IMR-90 (cell line): Measurements from ENCODE around the gene SARS1. TPM values are rescaled to one million over a fixed set of nuclear protein-coding genes. Genes with fewer than 3 reads are reported as not detected.

ENCODE experiments used
- ATAC-seq: fragments of 200-7000 bp; cut with Tn5 transposase; 2 replicates; pipeline ENCODE4 v1.9.1; 2020; ENCODE audit warnings: low read depth, mild to moderate bottlenecking, moderate library complexity
- BruUV-seq: library from RNA; stranded (reverse); fragments of 400-500 nt; replicated peaks from 2 replicates; lab custom pipeline; 2021; lab: Mats Ljungman, UMichigan
- CTCF ChIA-PET: fragments of 300-600 bp; formaldehyde crosslinking; extraction: SDS; loops from one replicate; lab custom pipeline; 2021; ENCODE audit warnings: antibody characterized with exemption; lab: Yijun Ruan, JAX
- POLR2A ChIA-PET: fragments of 300-600 bp; sonication (Branson Sonifier 250); formaldehyde crosslinking; loops from one replicate; lab custom pipeline; 2022; ENCODE audit warnings: antibody characterized with exemption; ENCODE audit not compliant: unreplicated experiment; lab: Charles Lee
- DNase-seq: peaks from one replicate; pipeline ENCODE4 v3.0.0; 2013
- H2AFZ ChIP-seq: replicated peaks from 2 replicates; pipeline ENCODE3; 2013; ENCODE audit warnings: low read length, mild to moderate bottlenecking; ENCODE audit not compliant: poor library complexity
- H2AK5ac ChIP-seq: 2 replicates; pipeline ENCODE4 v1.6.1; 2013; ENCODE audit warnings: low read depth, low read length, inconsistent platforms
- H2AK9ac ChIP-seq: replicated peaks from 2 replicates; pipeline ENCODE3; 2013; ENCODE audit warnings: mild to moderate bottlenecking, low read depth, low read length, moderate library complexity; ENCODE audit not compliant: poor library complexity
- H2BK120ac ChIP-seq: 2 replicates; pipeline ENCODE4 v1.6.1; 2013; ENCODE audit warnings: low read depth, low read length, inconsistent platforms
- H2BK15ac ChIP-seq: 3 replicates; pipeline ENCODE4 v1.6.1; 2013; ENCODE audit warnings: low read depth, low read length, inconsistent platforms
- H2BK20ac ChIP-seq: 2 replicates; pipeline ENCODE4 v1.6.1; 2013; ENCODE audit warnings: low read depth, mild to moderate bottlenecking, inconsistent platforms, low read length, moderate library complexity
- H2BK5ac ChIP-seq: 2 replicates; pipeline ENCODE4 v1.6.1; 2013; ENCODE audit warnings: mild to moderate bottlenecking, low read depth, low read length, inconsistent platforms; ENCODE audit not compliant: poor library complexity, severe bottlenecking
- H3K14ac ChIP-seq: replicated peaks from 2 replicates; pipeline ENCODE4 v1.6.1; 2013; ENCODE audit warnings: low read depth, low read length, inconsistent platforms
- H3K18ac ChIP-seq: 2 replicates; pipeline ENCODE4 v1.6.1; 2013; ENCODE audit warnings: low read depth, low read length, control low read depth
- H3K23ac ChIP-seq: 2 replicates; pipeline ENCODE4 v1.6.1; 2013; ENCODE audit warnings: low read depth, low read length, inconsistent platforms
- H3K27ac ChIP-seq: 2 replicates; pipeline ENCODE4 v1.5.1; 2013; ENCODE audit warnings: mild to moderate bottlenecking, control low read depth, low read length; ENCODE audit not compliant: insufficient read depth
- H3K27me3 ChIP-seq: 2 replicates; pipeline ENCODE4 v1.6.1; 2013; ENCODE audit warnings: low read length; ENCODE audit not compliant: control insufficient read depth, insufficient read depth
- H3K36me3 ChIP-seq: 2 replicates; pipeline ENCODE4 v1.6.1; 2013; ENCODE audit warnings: low read length, mixed read lengths; ENCODE audit not compliant: control insufficient read depth, insufficient read depth
- H3K4ac ChIP-seq: 2 replicates; pipeline ENCODE4 v1.6.1; 2013; ENCODE audit warnings: low read depth, low read length, inconsistent platforms
- H3K4me1 ChIP-seq: 2 replicates; pipeline ENCODE4 v1.6.1; 2013; ENCODE audit warnings: low read length, mixed read lengths; ENCODE audit not compliant: control insufficient read depth, insufficient read depth
- H3K4me2 ChIP-seq: 2 replicates; pipeline ENCODE4 v1.6.1; 2013; ENCODE audit warnings: low read depth, mild to moderate bottlenecking, control low read depth, low read length, moderate library complexity
- H3K4me3 ChIP-seq: 2 replicates; pipeline ENCODE4 v1.5.1; 2013; ENCODE audit warnings: low read depth, mild to moderate bottlenecking, control low read depth, low read length, moderate library complexity; ENCODE audit not compliant: insufficient read depth
- H3K56ac ChIP-seq: 2 replicates; pipeline ENCODE4 v1.6.1; 2013; ENCODE audit warnings: low read length, inconsistent platforms; ENCODE audit not compliant: insufficient read depth; ENCODE audit errors: extremely low read depth
- H3K79me1 ChIP-seq, 2 experiments: 2 replicates each; pipeline ENCODE4 v1.6.1; 2013; ENCODE audit warnings: low read length in 2 of 2, inconsistent platforms in 1 of 2, low read depth in 1 of 2
- H3K9ac ChIP-seq: 2 replicates; pipeline ENCODE4 v1.6.1; 2013; ENCODE audit warnings: low read depth, low read length, control low read depth
- H3K9me1 ChIP-seq: 2 replicates; pipeline ENCODE4 v1.6.1; 2013; ENCODE audit warnings: low read length, inconsistent platforms; ENCODE audit not compliant: insufficient read depth
- H3K9me3 ChIP-seq: 2 replicates; pipeline ENCODE4 v1.6.1; 2013; ENCODE audit warnings: low read length; ENCODE audit not compliant: control insufficient read depth, insufficient read depth
- H4K20me1 ChIP-seq: 2 replicates; pipeline ENCODE4 v1.6.1; 2013; ENCODE audit warnings: low read length, inconsistent platforms; ENCODE audit not compliant: insufficient read depth
- H4K5ac ChIP-seq: 2 replicates; pipeline ENCODE4 v1.6.1; 2013; ENCODE audit warnings: mild to moderate bottlenecking, low read depth, low read length, control low read depth
- H4K8ac ChIP-seq, 2 experiments: 2 replicates each; pipeline ENCODE4 v1.6.1; 2013; ENCODE audit warnings: low read depth in 2 of 2, low read length in 2 of 2, control low read depth in 1 of 2, inconsistent platforms in 1 of 2
- H4K91ac ChIP-seq: 2 replicates; pipeline ENCODE4 v1.6.1; 2013; ENCODE audit warnings: low read depth, low read length, inconsistent platforms; ENCODE audit not compliant: insufficient read depth
- BHLHE40 ChIP-seq: fragments of 150-350 bp; IDR thresholded peaks from 2 replicates; pipeline ENCODE4 v1.6.1; 2016; ENCODE audit warnings: mild to moderate bottlenecking, low read depth, low read length
- MXI1 ChIP-seq: IDR thresholded peaks from 2 replicates; pipeline ENCODE4 v1.6.1; 2012; ENCODE audit warnings: low read depth, mild to moderate bottlenecking, low read length, moderate library complexity, borderline replicate concordance
- RAD21 ChIP-seq: IDR thresholded peaks from 2 replicates; pipeline ENCODE4 v1.6.1; 2012; ENCODE audit warnings: low read length, improper control_type of control experiment
- RCOR1 ChIP-seq: IDR thresholded peaks from 2 replicates; pipeline ENCODE4 v1.6.1; 2012; ENCODE audit warnings: mild to moderate bottlenecking, low read length, improper control_type of control experiment; ENCODE audit not compliant: insufficient replicate concordance
- RFX5 ChIP-seq: IDR thresholded peaks from 2 replicates; pipeline ENCODE4 v1.8.0; 2012; ENCODE audit warnings: low read depth, mild to moderate bottlenecking, low read length, moderate library complexity
- WGBS, 2 experiments: methylation state at CpG; one replicate each; pipeline versions ENCODE4 v1.1.5 to v1.1.7; 2013; ENCODE audit warnings: missing lambda C conversion rate in 2 of 2; ENCODE audit not compliant: insufficient read length in 1 of 2; ENCODE audit errors: extremely low coverage in 2 of 2; 5-methylcytosine and 5-hydroxymethylcytosine counted together
- dilution Hi-C: fragments of 300-500 bp; cut with HindIII; formaldehyde crosslinking; loops from one replicate; pipeline ENCODE4 v1.14.3; 2018; ENCODE audit warnings: low sequenced_read_pairs; ENCODE audit not compliant: unreplicated experiment
- in situ Hi-C: fragments of 300-500 bp; cut with MboI; formaldehyde crosslinking; loops from 3 replicates; pipeline ENCODE4 v1.14.3; 2019; ENCODE audit warnings: low sequenced_read_pairs, inconsistent platforms, mixed read lengths
- intact Hi-C: fragments of 100-400 bp; cut with micrococcal nuclease; formaldehyde crosslinking; loops from 2 replicates; pipeline ENCODE4 v1.10.0; 2022
- polyA plus RNA-seq, 3 experiments: library from polyadenylated mRNA; depleted of rRNA; stranded (reverse); fragments of >200 nt; gene quantifications; 2 replicates each; pipeline ENCODE4 v1.2.3, GENCODE V29; 2012; ENCODE audit warnings: low replicate concordance in 1 of 3
- total RNA-seq: library from RNA; depleted of rRNA; stranded (reverse); fragments of >200 nt; gene quantifications from 2 replicates; pipeline ENCODE4 v1.2.3, GENCODE V29; 2012

Gene SARS1
- total and polyA plus RNA-seq, 2 of the 4 experiments (the other 2 are of a cell fraction): 231 to 348 TPM

DNA sequence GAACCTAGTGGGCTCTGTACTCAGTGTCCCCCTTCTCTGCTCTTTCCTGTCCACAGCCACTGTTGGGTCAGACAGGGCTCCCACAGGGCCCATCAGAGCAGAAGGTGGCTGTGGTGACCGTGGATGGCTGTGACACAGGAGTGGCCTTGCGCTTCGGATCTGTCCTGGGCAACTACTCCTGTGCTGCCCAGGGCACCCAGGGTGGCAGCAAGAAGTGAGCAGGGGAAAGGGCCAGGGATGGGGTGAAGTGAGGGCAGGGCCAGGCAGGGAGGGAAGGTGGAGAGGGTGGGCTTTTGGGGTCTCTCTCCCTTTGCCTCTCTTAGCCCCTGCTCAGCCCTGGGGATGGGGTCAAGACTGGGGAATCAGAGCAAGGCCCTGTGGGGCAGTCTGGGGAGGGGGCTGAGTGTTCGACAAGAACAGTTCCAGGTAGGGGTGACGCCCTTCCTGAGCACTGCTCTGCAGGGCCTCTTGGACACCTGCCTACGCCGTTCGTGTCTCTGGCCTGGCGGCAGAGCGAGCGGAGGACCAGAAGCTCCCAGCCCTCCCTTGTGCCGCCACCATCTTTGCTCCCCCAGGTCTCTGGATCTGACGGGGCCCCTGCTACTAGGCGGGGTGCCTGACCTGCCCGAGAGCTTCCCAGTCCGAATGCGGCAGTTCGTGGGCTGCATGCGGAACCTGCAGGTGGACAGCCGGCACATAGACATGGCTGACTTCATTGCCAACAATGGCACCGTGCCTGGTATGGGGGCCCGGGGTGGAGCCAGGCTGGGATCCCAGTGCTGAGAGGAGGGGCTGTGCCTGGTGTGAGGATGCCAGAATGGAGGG, 48.7 kb downstream of the SARS1 start:
- BruUV-seq: no TSS peak
- ATAC-seq (no peak), DNase-seq (no peak)
- H2AK5ac ChIP-seq: peak overlapping the region; percentile 33; the same call in 1 of the 2 replicates
- H4K8ac ChIP-seq: no peak overlapping the region
- H3K27ac ChIP-seq: no peak overlapping the region
- H2BK5ac ChIP-seq: no peak overlapping the region
- H3K9me1 ChIP-seq: no peaks in the 10 kb centered on the region; the same call in 1 of the 2 replicates
- H3K23ac ChIP-seq: no peak overlapping the region
- ChIA-PET POLR2A (no interaction called here), CTCF (interaction anchor here (1.6 kb wide), 1 partner anchor 137 kb away, joined by 4 read pairs; no protein-coding TSS in a partner anchor)
- dilution Hi-C loops (no loop called here), intact Hi-C loops (loop anchor here (1.0 to 5.0 kb wide), 4 partner anchors 61 to 270 kb away; a partner anchor contains a TSS), in situ Hi-C loops (loop anchor here (10.0 kb wide), 1 partner anchor 272 kb away; the partner anchor contains the start of gene GPR61)
- no peak overlapping the region for H3K4ac ChIP-seq
- H3K14ac ChIP-seq: no peak overlapping the region
- H3K4me2 ChIP-seq: no peak overlapping the region
- no peak overlapping the region for H3K56ac ChIP-seq
- no peak overlapping the region for H4K91ac ChIP-seq
- H4K20me1 ChIP-seq: no peaks in the 10 kb centered on the region
- H3K18ac ChIP-seq: no peak overlapping the region
- peak overlapping the region; percentile 29 for H2AK9ac ChIP-seq
- no peaks in the 10 kb centered on the region for H3K4me1 ChIP-seq
- no peak overlapping the region for H4K5ac ChIP-seq
- H2AFZ ChIP-seq: peak overlapping the region; percentile 54
- WGBS, 2 experiments: 95% methylated on average over 16 of the region's 22 CpGs; no CpG with 5 or more reads in 1 of the 2 experiments
- H3K79me1 ChIP-seq: no peaks in the 10 kb centered on the region
- H3K4me3 ChIP-seq: no peak overlapping the region
- H3K9ac ChIP-seq: no peak overlapping the region
- no peak overlapping the region for H2BK20ac ChIP-seq
- no peak overlapping the region for H2BK120ac ChIP-seq
- no peaks in the 10 kb centered on the region for H3K27me3 ChIP-seq
- no peak overlapping the region; the same call in 2 of the 3 replicates for H2BK15ac ChIP-seq
- no peaks in the 10 kb centered on the region for H3K9me3 ChIP-seq
- H3K36me3 ChIP-seq: no peaks in the 10 kb centered on the region
- TF ChIP-seq BHLHE40 (no peak), RCOR1 (no peak), MXI1 (no peak), RAD21 (no peak), RFX5 (no peak)
